NCI-H1436 (cell line): ENCODE data around the gene NFKBIA.
A peak's percentile ranks its signal among the peaks of the same experiment; 100 is the strongest.
"Not testable (repeated sequence)": the region's sequence is repeated elsewhere in the genome, so short reads cannot be mapped to it uniquely, and the experiment has no call there.

ENCODE experiments used
- DNase-seq: peaks from one replicate; lab custom pipeline; 2025; lab: John Stamatoyannopoulos, UW

The NFKBIA gene

DNA sequence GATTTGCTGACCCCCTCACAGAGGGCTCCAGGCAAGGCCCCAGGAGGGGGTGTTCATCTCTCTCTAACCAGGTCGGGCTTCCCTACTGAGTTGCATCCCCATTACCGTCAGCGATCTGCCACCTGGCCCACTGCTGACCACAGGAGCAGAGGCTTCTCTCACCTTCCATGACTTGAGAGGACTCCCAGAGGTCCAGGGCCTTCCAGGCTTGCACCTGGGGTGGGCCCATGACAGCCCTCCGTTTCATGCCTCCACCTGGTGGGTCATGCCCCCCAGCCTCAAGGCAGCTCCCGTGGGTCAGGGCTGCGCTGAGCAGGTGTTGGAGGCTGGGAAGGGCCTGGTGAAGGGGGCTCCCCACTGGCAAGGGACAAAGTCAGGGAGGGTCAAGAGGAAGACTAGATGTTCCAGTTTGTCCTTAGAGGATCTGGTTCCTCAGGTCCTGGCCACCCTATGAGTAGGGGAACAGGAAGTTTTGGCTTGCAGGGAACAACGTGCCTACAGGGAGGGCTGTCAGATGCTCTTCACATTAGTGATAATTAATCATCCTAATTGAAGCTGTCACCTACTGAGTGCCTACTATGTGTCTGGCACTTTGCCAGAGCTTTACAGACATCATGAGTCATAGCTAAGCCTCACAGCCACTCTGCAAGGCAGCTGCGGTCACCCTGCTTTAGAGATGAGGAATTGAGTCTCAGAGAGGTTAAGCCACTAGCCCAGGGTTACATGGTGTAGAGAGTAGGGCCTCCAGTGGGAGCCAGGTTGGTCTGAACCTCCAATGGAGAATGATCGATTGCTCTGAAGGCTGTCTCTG, 13.8 kb downstream of the NFKBIA start:
- DNase-seq: peak; percentile 39

DNA sequence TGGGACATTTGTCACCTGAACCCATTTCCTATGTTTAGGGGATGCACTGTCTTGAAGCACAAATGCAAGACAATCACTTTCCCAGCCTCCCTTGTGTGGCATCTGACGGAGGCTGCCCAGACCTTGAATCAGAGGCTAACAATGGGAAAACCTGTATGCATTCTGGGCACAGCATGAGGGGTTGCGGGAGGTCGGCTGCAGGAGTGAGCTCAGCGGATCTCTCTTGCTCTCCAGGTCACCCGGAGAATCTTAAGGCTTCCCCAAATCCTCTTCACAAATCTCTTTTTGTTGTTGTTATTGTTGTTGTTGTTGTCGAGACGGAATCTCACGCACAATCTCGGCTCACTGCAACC, 15.3 kb downstream of the NFKBIA start:
- DNase-seq: no peak

DNA sequence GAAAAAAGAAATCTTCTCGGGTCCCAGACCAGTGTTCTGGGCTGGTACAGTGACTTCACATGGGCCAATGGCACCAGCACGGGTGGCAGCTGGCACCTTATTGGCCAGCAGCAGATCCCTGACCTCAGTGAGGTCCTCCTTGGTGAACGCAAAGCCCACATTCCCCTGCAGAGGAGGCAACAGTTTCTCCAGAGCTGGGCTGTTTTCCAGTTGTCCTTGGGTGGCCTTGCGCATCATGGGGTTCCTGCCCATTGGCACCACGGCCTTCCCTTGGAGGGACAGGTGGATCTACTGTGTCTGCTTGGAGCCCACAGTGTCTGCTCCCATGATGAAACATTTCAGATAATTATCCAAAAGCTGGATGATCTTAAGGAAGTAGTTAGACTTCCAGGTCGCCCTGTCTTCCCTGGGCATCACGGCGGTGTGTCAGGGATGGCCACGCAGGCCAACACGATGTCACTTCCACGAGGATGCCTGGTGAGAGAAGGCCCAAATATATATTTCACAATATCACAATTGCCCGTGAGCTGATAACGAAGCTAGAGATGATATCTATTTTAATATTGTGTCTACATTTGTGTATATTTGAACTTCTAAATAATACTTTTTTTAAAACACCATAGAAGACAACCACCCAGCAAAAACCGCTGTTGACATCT, 15.8 kb downstream of the NFKBIA start:
- no peak for DNase-seq

DNA sequence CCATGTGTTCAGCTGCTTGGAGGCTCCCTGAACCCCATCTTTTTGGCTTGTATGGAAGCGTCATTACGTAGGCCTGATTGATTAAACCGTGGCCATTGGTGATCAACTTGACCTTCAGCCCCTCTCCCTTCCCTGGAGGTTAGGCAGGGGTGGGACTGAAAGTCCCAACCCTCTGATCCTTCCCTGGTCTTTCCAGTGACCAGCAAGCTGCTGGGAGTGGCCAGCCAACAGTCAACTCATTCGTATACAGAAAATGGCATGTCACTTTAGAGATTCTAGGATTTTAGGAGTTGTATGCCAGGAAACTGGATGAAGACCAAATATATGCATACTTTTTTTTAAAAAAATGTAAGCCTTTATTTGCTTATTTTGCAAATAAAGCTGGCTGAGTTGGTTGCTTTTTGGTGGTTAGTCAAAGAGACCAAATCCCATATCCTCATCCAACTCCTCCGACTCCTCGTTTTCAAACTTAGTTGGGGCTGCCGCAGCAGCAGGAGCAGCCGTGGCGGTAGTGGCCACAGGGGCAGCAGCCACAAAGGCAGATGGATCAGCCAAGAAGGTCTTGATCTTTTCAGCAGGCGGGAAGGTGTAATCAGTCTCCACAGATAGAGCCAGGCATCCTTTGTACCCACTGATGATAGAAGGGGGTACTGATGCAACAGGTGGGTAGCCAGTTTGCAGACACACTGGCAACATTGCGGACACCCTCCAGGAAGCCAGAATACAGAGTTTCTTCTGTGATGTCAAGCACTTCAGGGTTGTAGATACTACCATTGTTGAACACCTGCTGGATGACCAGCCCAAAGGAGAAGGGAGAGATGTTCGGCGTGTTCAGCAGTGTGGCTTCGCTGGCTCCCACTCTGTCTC, 16.6 kb downstream of the NFKBIA start:
- DNase-seq: no peak

DNA sequence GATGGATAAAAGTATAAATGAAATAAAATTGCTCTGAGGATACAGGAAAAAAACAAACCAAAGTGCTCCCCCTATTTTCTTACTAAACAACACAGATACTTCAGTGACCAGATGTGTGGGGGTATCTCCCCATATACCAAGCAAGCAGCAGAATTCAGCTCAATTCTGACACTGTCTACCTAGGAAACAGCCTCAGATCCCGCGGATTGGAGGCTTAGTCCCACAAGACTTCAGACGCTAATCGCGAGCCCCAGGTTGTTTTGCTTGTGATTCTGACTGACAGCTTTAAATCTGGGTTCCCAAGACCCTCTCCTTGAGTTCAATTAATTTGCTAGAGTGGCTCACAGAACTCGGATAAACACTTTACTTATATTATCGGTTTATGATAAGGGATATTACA, 17.3 kb downstream of the NFKBIA start:
- DNase-seq: no peak

DNA sequence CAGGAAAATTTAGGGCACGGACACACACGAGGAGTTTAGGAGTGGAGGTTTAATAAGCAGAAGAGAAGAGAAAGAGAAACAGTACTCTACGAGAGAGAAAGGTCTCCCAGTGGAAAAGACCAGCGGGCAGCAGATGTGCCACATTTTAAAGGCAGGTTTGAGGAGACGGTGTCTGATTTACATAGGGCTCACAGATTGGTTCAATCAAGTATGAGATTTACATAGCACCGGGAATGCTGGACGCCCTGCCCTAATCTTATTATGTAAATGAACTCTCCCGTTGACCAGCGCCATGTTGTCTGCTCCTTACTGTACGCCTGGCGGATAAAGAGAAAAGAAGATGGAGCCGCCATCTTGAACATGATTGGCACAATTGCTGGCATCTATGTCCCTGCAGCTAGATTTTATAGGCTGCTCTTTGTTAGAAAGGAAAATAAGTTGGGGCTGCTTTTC, 17.9 kb downstream of the NFKBIA start:
- DNase-seq: no peak

DNA sequence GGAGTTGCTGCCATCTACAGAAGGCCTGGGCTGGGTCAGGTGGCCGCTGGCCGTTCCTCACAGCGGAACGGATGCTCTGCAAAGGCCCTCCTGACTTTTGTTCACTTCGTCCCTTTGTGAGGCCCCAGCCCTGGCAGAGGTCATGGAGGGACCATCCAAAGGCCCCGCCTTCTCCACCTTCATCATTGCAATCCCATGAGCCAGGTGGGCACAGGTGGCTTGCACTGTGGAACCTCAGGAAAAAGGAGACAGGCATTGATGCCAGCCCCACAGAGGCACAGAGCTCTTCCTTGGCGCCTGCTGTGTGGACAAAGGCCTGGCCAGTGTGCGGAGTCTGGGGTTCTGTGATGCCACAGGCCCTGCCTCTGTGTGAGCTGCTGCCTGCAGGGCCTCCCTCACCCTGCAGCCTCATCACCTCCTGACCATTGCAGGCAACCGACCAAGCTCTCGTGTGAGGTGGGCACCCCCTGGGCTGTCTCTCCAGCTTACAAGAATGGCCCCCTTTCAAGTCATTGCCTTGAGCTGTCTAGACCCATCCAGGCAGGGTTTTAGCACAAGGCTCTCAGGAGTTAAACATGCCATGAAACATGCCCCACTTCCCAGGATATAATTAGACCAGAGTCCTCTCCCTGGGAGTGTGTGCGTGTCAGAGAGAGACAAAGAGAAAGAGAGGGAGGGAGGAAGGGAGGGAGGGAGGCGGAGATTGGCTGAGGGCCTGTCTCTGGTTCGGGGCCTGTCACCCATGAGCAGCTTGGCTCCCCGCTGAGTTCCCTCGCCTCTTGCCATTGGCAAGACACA, 19.3 kb downstream of the NFKBIA start:
- DNase-seq: peak; percentile 10

DNA sequence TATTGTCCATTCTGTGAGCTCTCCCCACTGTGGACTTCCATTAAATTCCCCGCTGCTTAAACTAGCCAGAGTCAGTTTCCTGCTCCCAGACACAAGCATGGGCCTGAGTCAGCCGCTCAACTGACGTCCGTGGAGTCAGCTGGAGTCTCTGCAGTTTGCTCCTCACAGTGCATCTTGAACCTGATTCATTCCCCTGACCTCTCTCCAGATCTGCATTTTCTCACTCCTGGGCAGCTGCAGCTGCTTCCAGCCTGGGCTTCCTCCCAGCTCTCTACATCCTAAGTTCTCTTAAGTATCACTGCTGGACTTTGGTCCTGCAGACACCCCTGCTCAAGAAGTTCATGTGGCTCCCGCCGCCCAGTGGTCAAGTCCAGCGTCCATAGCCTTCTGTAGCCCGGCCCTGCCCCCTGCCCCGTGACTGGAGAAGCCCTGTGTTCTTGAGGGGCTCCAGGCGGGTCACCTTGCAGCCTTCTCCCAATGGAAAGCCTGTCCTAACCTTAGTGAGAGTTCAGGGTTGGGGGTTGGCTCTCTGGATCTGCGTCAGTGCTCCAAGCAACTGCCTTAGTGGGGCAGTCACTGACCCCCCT, 20.0 kb downstream of the NFKBIA start:
- DNase-seq: no peak

DNA sequence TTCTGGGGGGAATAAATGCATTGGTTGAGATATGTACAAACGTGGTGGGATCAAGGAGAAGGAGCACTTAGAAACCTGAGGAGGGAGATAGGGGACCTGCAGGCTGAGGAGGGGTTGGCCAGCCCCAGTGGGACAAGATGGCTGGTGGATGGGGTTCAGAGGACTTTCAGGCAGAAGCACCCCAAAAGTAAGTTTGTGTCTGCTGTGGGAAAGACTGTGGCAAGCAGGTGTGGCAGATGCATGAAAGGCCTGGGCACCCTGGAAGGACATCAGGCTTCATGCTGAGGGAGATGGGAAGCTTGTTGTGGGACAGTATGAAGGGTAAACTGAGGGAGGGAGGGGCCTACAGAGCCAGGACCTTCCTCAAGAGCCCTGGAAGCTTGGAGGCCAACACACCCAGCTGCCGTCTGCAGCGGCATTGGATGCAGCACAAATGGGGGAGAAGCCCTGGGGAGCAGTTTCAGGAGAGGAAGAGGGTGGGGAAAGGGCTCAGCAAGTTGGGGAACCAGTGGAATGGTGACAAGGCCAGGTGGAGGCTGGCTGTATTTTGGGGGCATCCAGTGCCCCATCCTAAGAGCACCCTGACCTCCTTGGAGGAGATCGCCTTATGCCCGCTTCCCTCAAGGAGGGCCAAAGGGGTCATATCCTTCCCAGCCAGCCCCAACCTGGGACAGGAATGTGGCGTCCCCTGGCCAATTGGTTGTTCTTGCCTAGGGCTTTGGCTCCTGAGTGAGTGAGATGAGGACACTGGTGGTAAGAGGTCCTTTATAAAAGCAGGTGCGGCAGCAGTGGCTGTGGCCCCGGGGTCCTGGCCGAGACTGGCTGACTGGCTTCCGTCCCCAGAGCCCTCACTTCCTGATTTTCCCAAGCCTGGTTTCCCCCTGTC, 20.7 kb downstream of the NFKBIA start:
- DNase-seq: no peak

DNA sequence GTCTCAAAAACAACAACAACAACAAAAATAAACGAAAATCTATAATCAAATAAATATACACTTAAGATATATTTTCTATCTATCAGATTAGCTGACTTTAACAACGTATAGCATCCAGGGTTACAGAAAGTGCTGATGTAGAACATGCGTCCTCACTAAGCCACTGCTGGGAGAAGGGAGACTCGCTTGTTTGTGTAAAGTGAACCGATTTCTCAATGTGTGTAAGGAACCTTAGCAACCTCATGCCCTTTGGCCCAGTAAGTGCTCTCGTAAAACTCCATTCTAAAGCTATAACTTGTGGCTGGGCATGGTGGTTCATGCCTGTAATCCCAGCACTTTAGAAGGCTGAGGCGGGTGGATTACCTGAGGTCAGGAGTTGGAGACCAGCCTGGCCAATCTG, 23.8 kb downstream of the NFKBIA start:
- DNase-seq: no peak

DNA sequence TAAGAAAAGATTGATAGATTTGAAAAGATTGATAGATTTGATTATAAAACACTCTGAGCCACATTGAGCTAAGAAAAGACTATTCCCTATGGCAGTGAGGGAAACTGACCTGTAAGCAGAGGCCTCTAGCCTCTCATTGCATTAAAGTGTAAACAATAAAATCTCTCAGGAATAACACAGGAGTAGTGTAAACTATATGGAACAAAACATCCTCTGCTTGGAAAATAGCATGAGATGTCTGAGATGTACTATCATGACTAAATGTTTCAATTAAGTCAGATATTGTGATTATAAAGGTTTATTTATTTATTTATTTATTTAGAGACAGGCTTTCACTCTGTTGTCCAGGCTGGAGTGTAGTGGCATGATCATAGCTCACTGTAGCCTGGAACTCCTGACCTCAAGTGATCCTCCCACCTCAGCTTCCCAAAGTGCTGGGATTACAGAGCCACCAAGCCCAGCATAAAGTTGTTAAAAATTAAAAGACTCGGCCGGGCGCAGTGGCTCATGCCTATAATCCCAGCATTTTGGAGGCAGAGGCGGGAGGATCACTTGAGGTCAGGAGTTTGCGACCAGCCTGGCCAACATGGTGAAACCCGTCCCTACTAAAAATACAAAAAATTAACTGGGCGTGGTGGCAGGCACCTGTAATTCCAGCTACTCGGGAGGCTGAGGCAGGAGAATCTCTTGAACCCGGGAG, 25.2 kb downstream of the NFKBIA start:
- not testable (repeated sequence) for DNase-seq

DNA sequence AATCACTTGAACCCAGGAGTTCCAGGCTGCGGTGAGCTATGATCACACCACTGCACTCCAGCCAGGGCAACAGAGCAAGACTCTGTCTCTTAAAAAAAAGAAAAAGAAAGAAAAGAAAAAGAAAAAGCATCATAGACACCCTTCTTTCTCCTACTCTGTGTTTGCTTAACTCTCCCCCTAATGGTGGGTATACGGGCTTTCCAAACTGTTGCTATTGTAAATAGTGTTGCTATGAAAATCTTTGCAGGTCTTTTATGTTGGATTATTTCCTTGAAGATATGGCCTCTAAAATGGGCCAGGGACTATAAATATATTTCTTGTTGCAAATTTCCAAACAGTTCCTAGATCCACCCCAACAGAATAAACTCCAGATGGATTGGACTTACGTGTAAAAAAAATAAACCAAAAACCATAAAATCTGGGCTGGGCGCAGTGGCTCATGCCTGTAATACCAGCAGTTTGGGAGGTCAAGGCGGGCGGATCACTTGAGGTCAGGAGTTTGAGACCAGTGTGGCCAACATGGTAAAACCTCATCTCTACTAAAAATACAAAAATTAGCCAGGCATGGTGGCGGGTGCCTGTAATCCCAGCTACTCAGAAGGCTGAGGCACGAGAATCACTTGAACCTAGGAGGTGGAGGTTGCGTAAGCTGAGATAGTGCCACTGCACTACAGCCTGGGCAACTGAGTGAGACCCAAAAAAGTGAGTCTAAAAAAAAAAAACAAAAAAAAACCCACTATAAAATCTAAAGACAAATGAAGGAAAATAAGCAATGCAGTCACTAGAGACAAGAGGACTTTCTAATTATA, 25.9 kb downstream of the NFKBIA start:
- no peak for DNase-seq

DNA sequence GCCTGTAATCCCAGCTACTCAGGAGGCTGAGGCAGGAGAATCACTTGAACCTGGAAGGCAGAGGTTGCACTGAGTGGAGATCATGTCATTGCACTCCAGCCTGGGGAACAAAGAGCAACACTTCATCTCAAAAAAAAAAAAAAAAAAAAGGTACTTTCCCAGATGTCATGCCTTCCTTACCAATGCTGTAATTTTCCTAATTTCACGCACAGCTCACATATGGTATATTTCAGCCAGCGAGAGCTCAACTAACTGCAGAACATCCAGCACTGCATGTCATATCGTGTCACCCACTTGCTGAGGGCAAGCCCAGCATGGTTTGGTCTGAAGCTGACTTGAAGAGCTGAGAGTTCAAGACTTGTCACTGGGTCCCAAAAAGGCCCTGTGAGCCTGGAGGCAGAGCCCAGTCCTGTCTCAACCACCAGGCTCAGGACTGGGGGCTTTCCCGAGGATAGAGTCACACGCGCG, 29.0 kb downstream of the NFKBIA start:
- no peak for DNase-seq

DNA sequence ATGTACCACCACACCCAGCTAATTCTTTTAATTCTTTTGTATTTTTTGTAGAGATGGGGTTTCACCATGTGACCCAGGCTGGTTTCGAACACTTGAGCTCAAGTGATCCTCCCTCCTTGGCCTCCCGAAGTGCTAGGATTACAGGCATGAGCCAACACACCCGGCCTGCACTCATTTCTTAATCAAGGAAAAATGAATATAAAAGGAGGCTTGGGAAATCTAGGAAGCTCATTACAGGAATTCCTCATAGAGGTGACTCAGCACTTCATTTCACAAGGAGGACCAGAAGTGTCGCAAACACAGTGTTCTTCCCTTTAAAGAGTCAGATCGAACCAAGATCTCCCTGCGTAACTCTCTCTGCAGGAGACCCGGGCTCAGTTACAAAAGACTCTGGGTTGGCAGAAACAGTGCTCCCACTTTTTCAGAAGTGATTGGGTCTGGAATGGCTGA, 30.3 kb downstream of the NFKBIA start:
- DNase-seq: no peak

DNA sequence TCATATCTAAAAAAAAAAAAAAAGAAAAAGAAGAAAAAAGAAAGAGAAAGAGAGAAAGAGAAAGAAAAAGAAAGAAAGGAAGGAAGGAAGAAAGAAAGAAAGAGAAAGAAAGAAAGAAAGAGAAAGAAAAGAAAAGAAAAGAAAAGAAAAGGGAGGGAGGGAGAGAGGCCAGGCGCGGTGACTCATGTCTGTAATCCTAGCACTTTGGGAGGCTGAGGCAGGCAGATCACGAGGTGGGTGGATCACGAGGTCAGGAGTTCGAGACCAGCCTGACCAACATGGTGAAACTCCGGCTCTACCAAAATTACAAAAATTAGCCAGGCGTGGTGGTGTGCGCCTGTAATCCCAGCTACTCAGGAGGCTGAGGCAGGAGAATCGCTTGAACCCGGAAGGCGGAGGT, 31.3 kb downstream of the NFKBIA start:
- DNase-seq: not testable (repeated sequence)

DNA sequence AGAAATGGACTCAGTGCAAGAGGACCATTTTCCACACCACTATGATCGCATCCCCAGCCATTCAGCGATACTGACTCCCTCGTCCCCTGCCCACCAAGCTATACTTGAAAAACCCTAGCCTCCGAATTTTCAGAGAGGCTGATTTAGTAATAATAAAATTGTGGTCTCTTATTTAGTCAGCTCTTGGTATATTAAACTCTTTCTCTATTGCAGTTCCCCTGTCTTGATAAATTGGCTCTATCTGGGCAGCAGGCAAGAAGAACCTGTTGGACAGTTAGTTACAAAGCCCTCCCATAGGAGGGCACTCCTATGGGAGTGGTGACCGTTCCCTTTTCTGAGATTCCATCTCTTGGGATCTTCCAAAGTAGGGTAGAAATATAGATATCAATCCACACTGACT, 33.6 kb downstream of the NFKBIA start:
- no peak for DNase-seq

DNA sequence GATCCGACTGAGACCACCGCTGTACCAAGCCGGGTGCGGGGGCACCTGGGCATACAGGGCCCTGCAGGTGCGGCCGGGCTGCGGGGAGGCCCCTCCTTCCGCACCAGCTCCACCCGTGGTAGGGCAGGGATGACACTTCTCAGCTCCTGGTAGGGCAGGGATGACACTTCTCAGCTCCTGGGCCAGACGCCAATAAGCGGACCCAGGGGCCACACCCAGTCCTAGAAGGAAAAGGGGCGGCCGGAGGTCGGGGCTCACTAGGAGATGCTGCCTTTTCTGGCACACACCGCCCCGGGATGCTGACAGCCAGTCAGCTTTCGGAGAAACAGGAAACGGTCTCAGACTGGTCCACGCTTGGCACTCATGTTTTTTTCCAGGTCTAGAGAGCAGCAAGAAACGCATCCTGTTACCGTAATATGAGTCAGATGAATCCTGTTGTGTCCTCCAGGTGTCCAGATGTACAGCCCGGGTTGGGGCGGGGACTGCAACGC, 34.8 kb downstream of the NFKBIA start:
- DNase-seq: peak; percentile 31

DNA sequence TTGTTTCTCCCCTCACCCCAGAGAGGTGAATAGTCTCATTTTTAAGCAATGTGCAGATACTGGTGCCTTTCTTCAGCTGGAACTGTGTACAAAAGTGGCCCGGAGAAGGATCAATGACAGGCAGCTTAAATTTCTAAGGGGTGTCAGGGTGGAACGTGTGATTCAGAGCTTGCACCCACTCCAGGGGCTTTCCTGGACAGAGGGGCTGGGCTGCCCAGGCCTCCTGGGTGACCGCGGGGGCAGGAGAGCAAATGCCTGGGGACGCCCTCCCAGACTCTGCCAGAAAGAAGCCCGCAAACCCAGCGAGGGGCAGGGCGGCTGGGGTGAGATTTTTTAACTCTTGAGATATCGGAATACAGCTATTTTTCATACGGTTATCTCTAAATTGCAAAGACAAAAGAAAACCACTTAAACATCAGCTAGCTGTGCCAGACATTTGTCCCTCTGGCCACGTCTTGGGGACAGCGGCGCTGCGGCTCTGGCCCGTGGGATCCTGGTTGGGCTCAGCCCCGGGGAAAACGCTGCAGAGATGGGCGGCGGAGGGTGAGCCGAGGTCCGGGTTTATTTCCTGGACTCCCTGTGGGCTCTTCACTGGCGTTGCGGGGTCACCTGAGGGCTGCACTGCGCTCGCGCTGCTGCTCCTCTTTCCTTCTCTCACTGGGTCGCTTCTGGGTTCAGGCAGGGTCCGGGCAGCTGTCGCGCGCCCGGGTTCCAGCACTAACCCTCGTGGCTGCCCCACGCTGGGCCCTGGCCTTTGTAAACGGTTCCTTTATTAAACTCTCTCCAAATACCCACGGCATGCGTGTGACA, 35.8 kb downstream of the NFKBIA start:
- no peak for DNase-seq
